Measurements from ENCODE around the gene C7orf33. TPM values are rescaled to one million over a fixed set of nuclear protein-coding genes. Genes with fewer than 3 reads are reported as not detected.

Gene C7orf33
- total and polyA plus RNA-seq, 2 of the 8 experiments (the other 6 are each of a cell fraction or from before 2014, with no cell fraction given): not detected

- TF ChIP-seq, protein P1, sequence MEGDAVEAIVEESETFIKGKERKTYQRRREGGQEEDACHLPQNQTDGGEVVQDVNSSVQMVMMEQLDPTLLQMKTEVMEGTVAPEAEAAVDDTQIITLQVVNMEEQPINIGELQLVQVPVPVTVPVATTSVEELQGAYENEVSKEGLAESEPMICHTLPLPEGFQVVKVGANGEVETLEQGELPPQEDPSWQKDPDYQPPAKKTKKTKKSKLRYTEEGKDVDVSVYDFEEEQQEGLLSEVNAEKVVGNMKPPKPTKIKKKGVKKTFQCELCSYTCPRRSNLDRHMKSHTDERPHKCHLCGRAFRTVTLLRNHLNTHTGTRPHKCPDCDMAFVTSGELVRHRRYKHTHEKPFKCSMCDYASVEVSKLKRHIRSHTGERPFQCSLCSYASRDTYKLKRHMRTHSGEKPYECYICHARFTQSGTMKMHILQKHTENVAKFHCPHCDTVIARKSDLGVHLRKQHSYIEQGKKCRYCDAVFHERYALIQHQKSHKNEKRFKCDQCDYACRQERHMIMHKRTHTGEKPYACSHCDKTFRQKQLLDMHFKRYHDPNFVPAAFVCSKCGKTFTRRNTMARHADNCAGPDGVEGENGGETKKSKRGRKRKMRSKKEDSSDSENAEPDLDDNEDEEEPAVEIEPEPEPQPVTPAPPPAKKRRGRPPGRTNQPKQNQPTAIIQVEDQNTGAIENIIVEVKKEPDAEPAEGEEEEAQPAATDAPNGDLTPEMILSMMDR (IDR thresholded peaks at IDR 0.05; ENCODE audit: control extremely low read depth in 1 of 3, insufficient read depth in 1 of 3, low read depth in 1 of 3, low read length in 3 of 3): no peak
- no peak for TF ChIP-seq ATF3 (IDR thresholded peaks at IDR 0.05; ENCODE audit: insufficient read depth, low read depth, low read length)
These were observed 29.5 kb upstream of the C7orf33 start (continued) for GRCh38 chr7:148561099-148561498.

Data from H1 (cell line).